Glutamatergic neuron (in vitro differentiated cells): ENCODE measurements around the gene PLPPR1. TPM values are rescaled to one million over a fixed set of nuclear protein-coding genes. Genes with fewer than 3 reads are reported as not detected.
"Not testable (repeated sequence)": the region's sequence is repeated elsewhere in the genome, so short reads cannot be mapped to it uniquely, and the experiment has no call there.

Experiments used
- DNase-seq: peaks from one replicate; pipeline ENCODE4 v3.0.0; 2022
- H3K27ac Mint-ChIP-seq: one replicate; pipeline ENCODE4 v1.8.0; 2020; ENCODE audit warnings: mild to moderate bottlenecking, mixed read lengths, inconsistent platforms; ENCODE audit not compliant: unreplicated experiment
- H3K27me3 Mint-ChIP-seq: one replicate; pipeline ENCODE4 v1.8.0; 2020; ENCODE audit warnings: mild to moderate bottlenecking, moderate library complexity, mixed read lengths, inconsistent platforms; ENCODE audit not compliant: unreplicated experiment
- H3K36me3 Mint-ChIP-seq: one replicate; pipeline ENCODE4 v1.8.0; 2020; ENCODE audit warnings: mild to moderate bottlenecking, mixed read lengths, inconsistent platforms; ENCODE audit not compliant: unreplicated experiment
- H3K4me1 Mint-ChIP-seq: one replicate; pipeline ENCODE4 v1.8.0; 2020; ENCODE audit warnings: mild to moderate bottlenecking, low read depth, mixed read lengths, inconsistent platforms; ENCODE audit not compliant: unreplicated experiment
- H3K4me3 Mint-ChIP-seq: one replicate; pipeline ENCODE4 v1.8.0; 2020; ENCODE audit warnings: mild to moderate bottlenecking, mixed read lengths, inconsistent platforms; ENCODE audit not compliant: unreplicated experiment
- H3K9me3 Mint-ChIP-seq: one replicate; pipeline ENCODE4 v1.8.0; 2020; ENCODE audit warnings: mild to moderate bottlenecking, moderate library complexity, mixed read lengths, inconsistent platforms; ENCODE audit not compliant: unreplicated experiment
- CTCF ChIP-seq: fragments of 200-600 bp; sonication (generic); IDR thresholded peaks from one replicate; pipeline ENCODE4 v1.5.0; 2021; ENCODE audit not compliant: partially characterized antibody, unreplicated experiment
- total RNA-seq: library from RNA; stranded (reverse); fragmentation: NEBNext Ultra II Directional; extraction: Animal tissue kit (Norgen Biotek cat#: 25700); gene quantifications from one replicate; pipeline ENCODE4 v1.2.1, GENCODE V29; 2021; ENCODE audit not compliant: unreplicated experiment

Gene PLPPR1
- total RNA-seq, 1 donor from 2014 or later: 7.4 TPM

GRCh38 chr9:101269591-101270283 is 241.2 kb downstream of the PLPPR1 start:
- DNase-seq: no peak
- H3K27ac Mint-ChIP-seq: no peak overlapping the region
- no peak overlapping the region for H3K4me3 Mint-ChIP-seq
- H3K4me1 Mint-ChIP-seq: no peaks in the 10 kb centered on the region
- H3K9me3 Mint-ChIP-seq: no peaks in the 10 kb centered on the region
- H3K36me3 Mint-ChIP-seq: no peaks in the 10 kb centered on the region
- TF ChIP-seq CTCF: no peak
- no peaks in the 10 kb centered on the region for H3K27me3 Mint-ChIP-seq

GRCh38 chr9:101270302-101270701 is 241.8 kb downstream of the PLPPR1 start:
- no peaks in the 10 kb centered on the region for H3K27me3 Mint-ChIP-seq
- H3K4me1 Mint-ChIP-seq: no peaks in the 10 kb centered on the region
- no peaks in the 10 kb centered on the region for H3K36me3 Mint-ChIP-seq
- H3K9me3 Mint-ChIP-seq: no peaks in the 10 kb centered on the region
- H3K27ac Mint-ChIP-seq: no peak overlapping the region
- no peak for DNase-seq
- no peak overlapping the region for H3K4me3 Mint-ChIP-seq
- TF ChIP-seq CTCF: no peak

- no peak overlapping the region for H3K27ac Mint-ChIP-seq
These were observed 242.6 kb downstream of the PLPPR1 start for GRCh38 chr9:101271102-101271501.

GRCh38 chr9:101274971-101275768 is 246.6 kb downstream of the PLPPR1 start:
- H3K4me3 Mint-ChIP-seq: no peak overlapping the region
- TF ChIP-seq CTCF: no peak
- no peaks in the 10 kb centered on the region for H3K4me1 Mint-ChIP-seq
- H3K36me3 Mint-ChIP-seq: no peaks in the 10 kb centered on the region
- no peak overlapping the region for H3K27ac Mint-ChIP-seq
- DNase-seq: no peak
- H3K9me3 Mint-ChIP-seq: no peaks in the 10 kb centered on the region
- no peaks in the 10 kb centered on the region for H3K27me3 Mint-ChIP-seq

More at GRCh38 chr9:101271102-101271501, 242.6 kb downstream of the PLPPR1 start:
- no peaks in the 10 kb centered on the region for H3K36me3 Mint-ChIP-seq
- no peak overlapping the region for H3K4me3 Mint-ChIP-seq
- H3K9me3 Mint-ChIP-seq: no peaks in the 10 kb centered on the region
- H3K4me1 Mint-ChIP-seq: no peaks in the 10 kb centered on the region
- no peaks in the 10 kb centered on the region for H3K27me3 Mint-ChIP-seq
- DNase-seq: no peak
- no peak for TF ChIP-seq CTCF

GRCh38 chr9:101275769-101276250 is 247.3 kb downstream of the PLPPR1 start:
- Mint-ChIP-seq H3K9me3 (no peaks in the 10 kb centered on the region), H3K4me1 (no peaks in the 10 kb centered on the region), H3K27ac (no peak overlapping the region), H3K36me3 (no peaks in the 10 kb centered on the region), H3K27me3 (no peaks in the 10 kb centered on the region), H3K4me3 (no peak overlapping the region)
- no peak for TF ChIP-seq CTCF
- no peak for DNase-seq

GRCh38 chr9:101291043-101291442 is 262.5 kb downstream of the PLPPR1 start:
- H3K9me3 Mint-ChIP-seq, DNase-seq, H3K27ac Mint-ChIP-seq, H3K4me1 Mint-ChIP-seq, H3K27me3 Mint-ChIP-seq, H3K36me3 Mint-ChIP-seq, H3K4me3 Mint-ChIP-seq: not testable (repeated sequence)
